GM21576 (cell line): ENCODE data around the gene TPP2.

Experiments
- ATAC-seq: cut with Tn5 transposase; IDR thresholded peaks from one replicate; pipeline ENCODE4 v1.9.1; 2021; ENCODE audit warnings: mild to moderate bottlenecking, moderate library complexity; ENCODE audit not compliant: unreplicated experiment

TPP2 gene

DNA sequence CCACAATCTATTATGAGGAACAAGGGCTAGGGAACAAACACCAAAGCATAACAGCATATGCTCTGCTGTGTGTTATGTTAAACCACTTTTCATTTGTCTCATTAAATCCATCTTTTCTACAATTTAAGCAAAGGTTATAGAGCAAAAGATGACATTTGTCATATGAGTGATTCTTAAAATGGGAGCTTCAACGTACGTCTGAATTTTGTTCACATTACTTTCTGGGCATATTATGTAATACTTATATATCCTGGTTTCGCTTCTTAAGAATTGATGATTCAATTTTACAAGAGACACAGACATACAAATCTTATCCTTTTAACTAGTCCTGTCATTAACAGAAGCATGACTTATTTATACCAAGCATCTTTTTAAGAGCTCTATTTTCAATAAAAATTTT is 3.3 kb upstream of the TPP2 start:
- no peak for ATAC-seq

DNA sequence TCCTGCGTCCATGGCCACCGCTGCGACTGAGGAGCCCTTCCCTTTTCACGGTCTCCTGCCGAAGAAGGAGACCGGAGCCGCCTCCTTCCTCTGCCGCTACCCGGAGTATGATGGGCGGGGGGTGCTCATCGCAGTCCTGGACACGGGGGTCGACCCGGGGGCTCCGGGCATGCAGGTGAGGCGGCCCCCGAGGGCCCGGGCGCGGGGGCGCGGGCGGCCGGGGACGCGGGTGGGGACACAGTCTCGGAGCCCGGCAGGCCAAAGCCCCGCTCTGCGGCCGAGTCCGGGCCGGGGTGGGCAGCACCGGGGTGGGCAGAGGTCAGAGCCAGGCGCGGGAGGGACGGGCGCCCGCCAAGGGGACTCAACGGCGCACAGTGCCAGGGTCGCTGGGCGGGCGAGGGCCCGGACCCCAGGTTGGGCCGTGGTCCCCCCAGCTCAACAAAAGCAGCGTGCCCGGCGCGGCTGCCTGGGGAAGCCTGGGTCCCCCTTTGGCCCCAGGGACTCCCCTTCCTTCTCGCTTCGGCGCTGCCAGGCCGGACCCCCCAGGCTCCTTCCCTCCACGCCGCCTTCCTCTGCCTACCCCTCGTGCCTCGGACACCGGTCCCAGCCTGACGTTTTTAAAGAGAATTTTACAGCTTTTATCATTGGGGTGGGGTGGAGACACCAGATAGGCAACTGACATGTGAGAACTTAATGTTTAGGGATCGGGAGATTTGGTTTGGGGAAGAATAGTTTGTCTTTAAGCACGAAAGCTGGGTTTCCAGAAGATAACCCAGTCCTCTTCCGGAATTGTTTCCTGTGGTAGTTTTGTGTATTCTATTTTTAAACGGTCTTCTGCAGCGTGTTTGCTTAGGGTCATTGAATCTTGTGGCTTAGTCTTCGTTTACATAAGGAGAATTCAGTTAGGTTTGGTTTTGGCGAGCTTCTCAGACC is 509 bp downstream of the TPP2 start:
- ATAC-seq = peak; percentile 29

DNA sequence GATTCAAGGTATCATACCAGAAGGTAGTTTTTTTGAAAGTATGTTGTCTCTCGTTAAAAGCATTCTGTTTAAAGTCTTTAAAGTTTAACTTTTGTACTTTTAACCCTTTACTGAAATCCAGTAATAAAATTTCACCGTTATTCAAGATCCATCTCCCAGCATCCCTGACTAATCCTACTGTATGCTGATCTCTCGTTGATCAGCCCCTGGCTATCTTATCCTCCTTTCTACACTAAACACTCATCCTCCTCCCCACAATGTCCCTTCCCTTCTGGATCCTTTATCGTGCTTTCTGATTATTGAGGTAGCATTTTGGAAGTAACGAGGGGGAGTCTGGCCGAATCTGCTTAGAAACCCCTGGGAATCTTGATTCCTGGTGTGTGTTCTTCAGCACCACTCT is 1.3 kb downstream of the TPP2 start:
- no peak for ATAC-seq

DNA sequence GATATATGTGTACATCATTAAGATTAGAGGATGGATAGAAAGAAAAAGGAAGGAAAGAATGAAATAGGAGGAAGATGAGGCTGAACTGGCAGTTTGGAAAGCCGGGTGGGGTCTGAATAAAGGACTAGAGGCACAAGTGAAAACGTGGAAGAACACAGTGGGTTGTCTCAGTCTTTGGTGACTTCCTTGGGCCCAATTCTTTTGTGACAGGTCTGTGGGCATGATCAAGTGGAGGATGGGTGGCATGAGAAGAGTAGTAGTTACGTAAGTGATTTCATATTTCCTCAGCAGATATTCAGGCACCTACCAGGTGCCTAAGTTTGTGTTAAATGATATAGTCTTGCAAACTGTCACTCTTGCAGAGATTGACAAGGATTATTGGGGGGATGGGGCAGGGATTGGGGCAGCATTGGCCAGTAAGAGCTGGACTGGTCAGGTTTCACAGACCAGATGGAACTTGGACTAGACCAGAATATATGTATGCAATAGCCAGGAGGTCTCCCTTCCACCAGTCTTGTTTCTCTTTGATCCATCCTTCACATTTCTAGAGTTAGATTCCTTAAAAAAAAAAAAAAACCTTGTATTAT is 2.7 kb downstream of the TPP2 start:
- no peak for ATAC-seq

DNA sequence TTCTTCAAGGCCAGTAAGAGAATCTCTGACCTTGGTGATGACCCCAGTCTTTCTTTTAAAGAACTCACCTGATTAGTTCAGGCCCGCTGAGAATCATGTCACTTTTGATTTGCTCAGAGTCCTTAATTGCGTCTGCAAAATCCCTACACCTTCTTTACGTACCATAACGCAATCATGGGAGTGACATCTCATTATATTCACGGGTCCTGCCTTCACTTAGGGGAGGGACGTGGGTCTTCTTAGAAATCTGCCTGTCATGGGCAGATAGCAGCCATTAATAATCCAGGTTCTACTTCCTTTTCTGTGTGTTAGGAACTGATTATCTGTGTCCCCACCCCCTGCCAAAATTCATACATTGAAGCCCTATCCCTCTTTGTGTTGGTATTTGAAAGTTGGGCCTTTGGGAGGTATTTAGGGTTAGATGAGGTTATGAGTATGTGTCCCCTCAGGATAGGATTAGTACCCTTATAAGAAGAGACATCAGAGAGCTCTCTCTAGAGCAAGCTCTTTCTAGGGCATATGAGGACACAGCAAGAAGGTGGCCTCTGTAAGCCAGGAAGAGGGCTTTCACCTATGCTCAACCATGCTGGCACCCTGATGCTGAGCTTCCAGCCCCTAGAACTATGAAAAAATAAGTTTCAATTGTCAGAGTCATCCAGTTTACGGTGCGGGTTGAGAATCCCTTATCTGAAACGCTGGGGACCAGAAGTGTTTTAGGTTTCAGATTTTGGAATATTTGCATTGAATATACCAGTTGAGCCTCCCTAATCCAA is 9.9 kb downstream of the TPP2 start:
- no peak for ATAC-seq

- no peak for ATAC-seq
These were observed 12.2 kb downstream of the TPP2 start for GRCh38 chr13:102608974-102609373.

- no peak for ATAC-seq
These were observed 12.9 kb downstream of the TPP2 start for GRCh38 chr13:102609696-102610095.

GRCh38 chr13:102610296-102610895 is 13.6 kb downstream of the TPP2 start:
- no peak for ATAC-seq

DNA sequence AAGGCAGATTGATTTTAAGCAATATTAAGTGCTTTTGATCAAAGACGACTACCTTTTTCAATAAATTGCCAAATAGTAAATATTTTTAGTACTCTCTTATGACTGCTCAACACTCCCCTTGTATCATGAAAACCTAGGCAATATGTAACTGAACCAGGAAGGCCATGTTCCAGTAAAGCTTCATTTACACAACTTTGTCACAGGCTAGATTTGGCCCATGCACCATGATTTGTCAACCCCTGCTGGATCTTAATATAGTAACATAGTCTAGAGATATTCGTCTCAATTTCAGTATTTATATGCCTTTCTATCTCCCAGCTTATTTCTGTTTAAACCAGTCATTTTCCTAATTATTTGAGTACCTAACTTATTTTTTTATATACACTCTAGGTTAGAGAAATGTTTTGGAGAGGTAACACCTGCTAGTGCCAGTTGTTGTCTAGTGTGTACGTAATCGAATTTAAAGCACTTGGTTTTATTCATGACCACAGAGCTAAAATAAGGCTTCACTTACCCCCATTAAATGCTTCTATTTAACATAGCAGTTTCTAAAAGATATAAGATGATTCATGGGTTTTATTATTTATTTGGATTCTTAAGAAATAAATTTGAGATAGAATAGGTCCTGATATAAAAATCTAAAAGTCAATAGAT is 21.0 kb downstream of the TPP2 start:
- no peak for ATAC-seq

GRCh38 chr13:102620516-102620915 is 23.7 kb downstream of the TPP2 start:
- ATAC-seq = no peak

GRCh38 chr13:102626928-102627327 is 30.1 kb downstream of the TPP2 start:
- no peak for ATAC-seq

DNA sequence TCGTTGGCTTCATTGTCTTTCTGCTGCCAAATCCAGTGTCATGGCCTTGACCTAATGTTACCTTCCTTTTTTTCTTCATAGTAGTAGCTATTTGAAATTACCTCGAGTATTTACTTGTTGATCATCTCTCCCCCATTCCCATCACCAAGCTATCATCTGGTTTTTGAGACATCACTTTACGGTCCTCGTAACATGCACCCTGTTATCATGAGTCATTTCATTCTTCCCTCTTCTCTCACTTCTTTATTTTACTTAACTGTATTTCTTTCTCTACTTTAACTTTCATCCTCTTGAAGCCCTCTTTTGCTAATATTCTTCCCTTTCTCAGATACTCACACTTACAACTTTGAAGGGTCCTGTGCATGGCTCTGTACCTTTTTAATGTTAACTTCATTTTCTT is 31.8 kb downstream of the TPP2 start:
- ATAC-seq = no peak

DNA sequence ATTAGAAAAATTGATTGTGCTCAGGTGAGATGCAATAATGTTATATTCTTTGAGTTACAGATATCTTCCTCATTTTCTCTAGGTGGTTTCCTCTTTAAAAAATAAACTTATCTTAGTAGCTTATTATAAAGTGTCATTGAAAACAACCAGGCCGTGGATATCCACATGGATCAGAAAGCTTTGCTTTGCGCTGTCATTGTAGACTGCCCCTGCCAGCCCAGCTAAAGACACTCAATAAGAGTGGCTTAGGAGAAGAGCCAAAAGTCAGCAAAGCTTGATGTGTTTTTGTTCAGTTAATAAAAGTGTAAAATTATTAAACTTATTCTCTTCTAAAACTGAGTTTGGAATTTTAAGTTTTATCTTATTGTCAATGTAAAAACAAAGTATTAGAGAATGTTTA is 34.4 kb downstream of the TPP2 start:
- no peak for ATAC-seq

DNA sequence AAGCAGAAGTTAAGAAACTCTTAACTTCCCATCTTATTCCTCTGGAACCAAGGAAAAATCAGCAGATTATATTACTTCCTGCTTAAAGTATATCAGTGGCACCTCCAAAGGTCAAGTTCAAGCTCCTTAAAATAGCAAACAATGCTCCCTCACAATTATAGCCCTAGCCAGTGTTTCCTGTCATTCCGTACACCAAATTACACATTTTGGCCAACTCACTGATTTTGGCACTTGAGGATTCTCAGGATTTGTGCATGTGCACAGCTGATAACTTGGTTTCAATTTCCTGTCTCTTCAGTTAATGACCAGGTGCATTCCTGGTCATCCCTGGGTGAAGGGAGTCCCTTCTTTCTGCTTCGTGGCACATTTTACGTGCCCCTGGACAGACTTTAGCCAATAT is 42.0 kb downstream of the TPP2 start:
- no peak for ATAC-seq

DNA sequence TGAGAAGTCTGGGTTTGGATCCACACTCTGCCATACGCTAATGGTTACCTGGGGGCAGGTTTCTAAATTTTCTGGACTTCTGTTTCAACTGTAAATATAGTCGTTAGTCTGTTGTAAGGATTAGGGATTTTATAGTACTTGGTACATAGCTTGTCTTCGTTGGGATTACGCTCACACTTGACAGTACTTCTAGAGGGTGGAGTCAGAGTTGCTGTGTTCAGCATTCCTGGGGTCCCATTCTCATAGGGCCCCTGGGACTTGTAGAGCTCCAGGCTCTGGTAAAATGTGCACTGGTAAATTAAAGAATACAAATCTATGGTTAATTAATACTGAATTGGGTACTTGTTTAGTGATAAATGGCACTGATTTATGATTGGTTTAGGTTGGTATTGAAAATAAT is 45.2 kb downstream of the TPP2 start:
- ATAC-seq = no peak

DNA sequence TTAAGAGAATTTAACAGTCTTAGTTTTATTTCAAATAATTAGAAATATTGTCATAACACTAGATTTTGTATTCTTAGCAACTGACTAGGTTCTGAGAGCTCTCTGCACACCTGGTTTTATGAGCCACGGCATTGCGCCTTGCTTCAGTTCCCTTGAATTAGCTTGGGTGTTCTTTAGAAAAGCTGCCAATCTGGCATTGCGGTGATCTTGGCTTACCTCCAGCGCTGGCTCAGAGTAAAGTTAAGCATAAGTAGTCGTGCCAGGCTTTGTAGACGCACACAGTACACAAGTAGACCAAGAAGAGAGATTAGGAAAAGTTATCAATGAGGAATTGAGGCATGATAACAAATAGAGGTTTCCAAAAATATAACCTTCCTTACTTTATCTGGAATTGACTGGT is 45.7 kb downstream of the TPP2 start:
- no peak for ATAC-seq

DNA sequence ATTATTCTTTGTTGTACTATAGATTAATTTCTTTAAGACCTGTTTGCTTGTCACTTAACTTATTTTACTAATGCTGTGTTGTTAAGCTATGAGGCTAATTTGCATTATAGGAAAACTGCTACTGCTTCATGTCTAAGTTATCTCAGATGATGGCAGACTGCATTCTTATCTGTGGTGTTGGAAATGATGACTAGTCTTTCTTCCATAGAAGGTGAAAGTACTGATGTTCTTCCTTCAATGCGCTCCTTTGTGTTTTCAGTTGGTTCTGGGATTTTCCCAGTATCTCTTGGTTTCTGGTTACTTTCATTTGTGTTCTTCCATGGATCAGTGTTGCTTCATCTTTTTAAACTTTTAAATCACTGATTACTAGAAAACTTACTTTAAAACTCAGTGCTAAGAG is 46.9 kb downstream of the TPP2 start:
- no peak for ATAC-seq

GRCh38 chr13:102645701-102646100 is 48.9 kb downstream of the TPP2 start:
- ATAC-seq = no peak

DNA sequence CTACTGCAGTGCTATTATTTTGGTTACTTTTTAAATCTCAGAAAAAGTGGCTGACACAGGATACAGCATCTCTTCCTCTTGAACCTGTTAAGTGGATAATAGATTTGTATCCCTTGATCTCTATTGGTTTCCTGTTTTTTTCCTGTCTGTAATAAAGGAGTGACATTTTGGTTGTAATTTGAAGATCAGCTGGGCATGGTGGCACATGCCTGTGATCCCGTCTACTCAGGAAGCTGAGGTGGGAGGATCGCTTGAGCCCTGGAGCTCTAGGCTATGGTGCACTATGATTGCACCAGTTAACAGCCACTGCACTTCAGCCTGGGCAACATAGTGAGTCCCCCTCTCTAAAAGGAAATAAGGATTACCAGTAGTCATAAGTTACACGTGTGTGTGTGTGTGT is 51.3 kb downstream of the TPP2 start:
- ATAC-seq = no peak

- no peak for ATAC-seq
These were observed 53.7 kb downstream of the TPP2 start for GRCh38 chr13:102650444-102650843.

GRCh38 chr13:102651392-102651791 is 54.6 kb downstream of the TPP2 start:
- ATAC-seq = no peak
